GM18520 (cell line): ENCODE measurements around the gene PKD1L1.
"Not testable (repeated sequence)": the region's sequence is repeated elsewhere in the genome, so short reads cannot be mapped to it uniquely, and the experiment has no call there.

Experiments used
- ATAC-seq: cut with Tn5 transposase; IDR thresholded peaks from one replicate; pipeline ENCODE4 v1.9.1; 2021; ENCODE audit not compliant: unreplicated experiment

PKD1L1 gene, protein sequence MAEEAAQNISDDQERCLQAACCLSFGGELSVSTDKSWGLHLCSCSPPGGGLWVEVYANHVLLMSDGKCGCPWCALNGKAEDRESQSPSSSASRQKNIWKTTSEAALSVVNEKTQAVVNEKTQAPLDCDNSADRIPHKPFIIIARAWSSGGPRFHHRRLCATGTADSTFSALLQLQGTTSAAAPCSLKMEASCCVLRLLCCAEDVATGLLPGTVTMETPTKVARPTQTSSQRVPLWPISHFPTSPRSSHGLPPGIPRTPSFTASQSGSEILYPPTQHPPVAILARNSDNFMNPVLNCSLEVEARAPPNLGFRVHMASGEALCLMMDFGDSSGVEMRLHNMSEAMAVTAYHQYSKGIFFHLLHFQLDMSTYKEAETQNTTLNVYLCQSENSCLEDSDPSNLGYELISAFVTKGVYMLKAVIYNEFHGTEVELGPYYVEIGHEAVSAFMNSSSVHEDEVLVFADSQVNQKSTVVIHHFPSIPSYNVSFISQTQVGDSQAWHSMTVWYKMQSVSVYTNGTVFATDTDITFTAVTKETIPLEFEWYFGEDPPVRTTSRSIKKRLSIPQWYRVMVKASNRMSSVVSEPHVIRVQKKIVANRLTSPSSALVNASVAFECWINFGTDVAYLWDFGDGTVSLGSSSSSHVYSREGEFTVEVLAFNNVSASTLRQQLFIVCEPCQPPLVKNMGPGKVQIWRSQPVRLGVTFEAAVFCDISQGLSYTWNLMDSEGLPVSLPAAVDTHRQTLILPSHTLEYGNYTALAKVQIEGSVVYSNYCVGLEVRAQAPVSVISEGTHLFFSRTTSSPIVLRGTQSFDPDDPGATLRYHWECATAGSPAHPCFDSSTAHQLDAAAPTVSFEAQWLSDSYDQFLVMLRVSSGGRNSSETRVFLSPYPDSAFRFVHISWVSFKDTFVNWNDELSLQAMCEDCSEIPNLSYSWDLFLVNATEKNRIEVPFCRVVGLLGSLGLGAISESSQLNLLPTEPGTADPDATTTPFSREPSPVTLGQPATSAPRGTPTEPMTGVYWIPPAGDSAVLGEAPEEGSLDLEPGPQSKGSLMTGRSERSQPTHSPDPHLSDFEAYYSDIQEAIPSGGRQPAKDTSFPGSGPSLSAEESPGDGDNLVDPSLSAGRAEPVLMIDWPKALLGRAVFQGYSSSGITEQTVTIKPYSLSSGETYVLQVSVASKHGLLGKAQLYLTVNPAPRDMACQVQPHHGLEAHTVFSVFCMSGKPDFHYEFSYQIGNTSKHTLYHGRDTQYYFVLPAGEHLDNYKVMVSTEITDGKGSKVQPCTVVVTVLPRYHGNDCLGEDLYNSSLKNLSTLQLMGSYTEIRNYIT (N-terminal part only)

DNA sequence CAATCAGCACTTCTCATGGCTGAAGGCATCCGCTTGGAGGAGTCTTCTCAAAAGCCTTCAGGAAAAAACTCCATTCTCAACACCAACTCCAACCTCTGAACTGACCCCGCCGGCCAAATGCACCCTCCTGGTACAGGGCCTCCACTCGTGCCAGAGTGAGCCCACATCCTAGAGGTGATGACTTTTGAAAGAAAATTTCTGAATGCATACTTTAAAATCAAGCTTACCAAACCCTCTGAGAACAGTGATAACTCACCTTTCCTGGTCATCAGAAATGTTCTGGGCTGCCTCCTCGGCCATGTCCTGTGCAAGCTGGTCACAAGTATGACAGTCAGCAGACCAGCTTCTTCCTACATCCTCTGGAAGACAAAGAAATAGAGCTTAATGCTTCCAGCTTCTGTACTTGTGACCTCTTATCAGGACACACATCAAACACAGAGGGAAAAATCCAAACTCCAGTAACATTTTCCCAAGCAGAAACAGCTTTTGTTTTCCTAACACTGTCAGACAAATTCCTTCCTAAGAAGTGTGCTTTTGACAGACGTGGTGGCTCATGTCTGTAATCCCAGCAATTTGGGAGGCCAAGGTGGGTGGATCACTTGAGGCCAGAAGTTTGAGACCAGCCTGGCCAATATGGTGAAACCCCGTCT lies at the start of gene PKD1L1:
TSS of gene PKD1L1 (minus strand) at position 326 of the 650 bp plus-strand sequence. CDS start at position 300, 26 bp downstream.
- no peak for ATAC-seq

DNA sequence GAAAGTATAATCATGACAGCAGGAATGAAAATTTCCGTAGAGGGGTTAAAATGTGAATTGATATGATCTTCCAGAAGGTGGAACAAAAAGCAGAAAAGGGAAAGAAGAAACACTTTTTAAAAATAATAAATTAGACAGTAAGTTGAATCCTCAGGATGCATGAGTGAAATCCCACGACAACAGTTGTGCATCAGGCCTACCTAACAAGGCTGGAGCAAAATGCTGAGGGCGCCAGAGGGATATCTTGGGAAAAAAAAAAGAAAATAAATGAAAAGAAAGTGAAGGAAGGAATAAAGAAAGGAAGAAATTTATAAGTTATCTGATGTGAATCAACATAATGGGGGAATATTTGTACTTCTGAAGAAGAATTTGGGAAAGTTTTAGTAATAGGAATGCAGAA lies 44.2 kb upstream of the PKD1L1 start:
- ATAC-seq, result no peak

DNA sequence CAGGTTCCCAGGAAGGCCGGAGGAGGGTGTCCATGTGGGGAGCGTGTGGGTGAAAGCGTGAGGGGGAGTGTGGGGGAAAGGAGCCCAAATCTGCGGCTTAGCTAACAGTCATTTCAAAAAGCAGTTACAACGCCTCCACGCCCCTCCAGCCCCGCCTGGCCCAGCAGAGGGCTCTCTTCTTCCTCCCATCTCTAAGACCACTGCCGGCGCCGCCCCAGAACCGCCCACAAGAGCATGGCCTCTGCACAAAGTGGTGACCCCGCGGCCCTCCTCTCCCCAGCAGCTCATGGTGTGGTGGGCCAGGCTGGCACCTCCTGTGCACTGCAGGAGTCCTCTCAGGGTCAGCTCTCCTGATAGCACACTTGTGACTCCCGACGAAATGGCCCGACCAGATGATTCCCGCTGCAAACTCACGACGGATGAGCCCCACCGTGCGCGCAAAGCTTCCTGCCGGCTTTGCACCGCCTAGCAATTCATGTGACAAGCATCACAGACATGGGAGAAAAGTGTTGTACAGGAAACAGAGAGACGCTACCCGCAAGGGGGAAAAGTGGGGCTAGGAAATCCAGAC lies 43.6 kb upstream of the PKD1L1 start:
- peak; percentile 93 for ATAC-seq

DNA sequence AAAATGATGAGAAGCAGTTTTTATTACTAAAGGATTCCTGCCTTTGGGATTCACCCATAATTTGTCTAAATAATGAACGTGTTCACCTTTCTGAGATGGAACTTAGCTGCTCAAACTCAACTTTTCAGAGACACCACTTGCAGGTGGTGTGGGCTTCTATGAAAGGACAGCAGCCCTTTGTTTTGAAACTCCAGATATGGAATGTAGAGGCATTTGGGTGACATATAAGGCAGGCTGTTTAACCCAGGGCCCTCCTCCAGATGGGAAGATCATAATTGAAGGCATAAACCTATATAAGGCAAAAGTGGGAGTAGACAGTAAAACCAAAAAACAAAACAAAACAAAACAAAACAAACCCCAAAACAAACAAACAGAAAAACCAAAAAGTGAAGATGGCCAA lies 43.0 kb upstream of the PKD1L1 start:
- ATAC-seq, result no peak

DNA sequence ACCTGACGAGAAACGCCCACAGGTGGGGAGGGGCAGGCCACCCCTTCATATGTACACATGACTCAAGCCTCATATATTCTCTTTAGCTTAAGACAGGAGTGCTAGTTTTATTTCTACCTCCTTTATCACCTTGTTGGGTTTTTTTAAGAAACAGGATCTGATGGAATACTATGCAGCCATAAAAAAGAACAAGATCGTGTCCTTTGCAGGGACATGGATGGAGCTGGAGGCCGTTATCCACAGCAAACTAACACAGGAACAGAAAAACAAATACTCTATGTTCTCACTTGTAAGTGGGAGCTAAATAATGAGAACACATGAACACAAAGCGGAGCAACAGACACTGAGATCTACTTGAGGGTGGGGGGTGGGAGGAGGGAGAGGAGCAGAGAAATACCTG lies 42.3 kb upstream of the PKD1L1 start:
- no peak for ATAC-seq

DNA sequence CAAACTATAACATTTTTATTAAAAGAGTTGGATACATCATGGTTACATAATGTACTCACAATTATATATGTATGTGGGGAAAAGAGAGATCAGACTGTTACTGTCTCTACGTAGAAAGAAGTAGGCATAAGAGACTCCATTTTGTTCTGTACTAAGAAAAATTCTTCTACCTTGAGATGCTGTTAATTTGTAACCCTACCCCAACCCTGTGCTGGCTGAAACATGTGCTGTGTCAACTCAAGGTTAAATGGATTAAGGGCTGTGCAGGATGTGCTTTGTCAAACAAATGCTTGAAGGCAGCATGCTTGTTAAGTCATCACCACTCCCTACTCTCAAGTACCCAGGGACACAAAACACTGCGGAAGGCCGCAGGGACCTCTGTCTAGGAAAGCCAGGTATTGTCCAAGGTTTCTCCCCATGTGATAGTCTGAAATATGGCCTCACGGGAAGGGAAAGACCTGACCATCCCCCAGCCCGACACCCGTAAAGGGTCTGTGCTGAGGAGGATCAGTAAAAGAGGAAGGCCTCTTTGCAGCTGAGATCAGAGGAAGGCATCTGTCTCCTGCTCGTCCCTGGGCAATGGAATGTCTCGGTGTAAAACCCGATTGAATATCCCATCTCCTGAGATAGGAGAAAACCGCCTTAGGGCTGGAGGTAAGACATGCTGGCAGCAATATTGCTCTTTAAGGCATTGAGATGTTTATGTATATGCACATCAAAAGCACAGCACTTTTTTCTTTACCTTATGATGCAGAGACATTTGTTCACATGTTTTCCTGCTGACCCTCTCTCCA lies 41.5 kb upstream of the PKD1L1 start:
- ATAC-seq, result not testable (repeated sequence)

DNA sequence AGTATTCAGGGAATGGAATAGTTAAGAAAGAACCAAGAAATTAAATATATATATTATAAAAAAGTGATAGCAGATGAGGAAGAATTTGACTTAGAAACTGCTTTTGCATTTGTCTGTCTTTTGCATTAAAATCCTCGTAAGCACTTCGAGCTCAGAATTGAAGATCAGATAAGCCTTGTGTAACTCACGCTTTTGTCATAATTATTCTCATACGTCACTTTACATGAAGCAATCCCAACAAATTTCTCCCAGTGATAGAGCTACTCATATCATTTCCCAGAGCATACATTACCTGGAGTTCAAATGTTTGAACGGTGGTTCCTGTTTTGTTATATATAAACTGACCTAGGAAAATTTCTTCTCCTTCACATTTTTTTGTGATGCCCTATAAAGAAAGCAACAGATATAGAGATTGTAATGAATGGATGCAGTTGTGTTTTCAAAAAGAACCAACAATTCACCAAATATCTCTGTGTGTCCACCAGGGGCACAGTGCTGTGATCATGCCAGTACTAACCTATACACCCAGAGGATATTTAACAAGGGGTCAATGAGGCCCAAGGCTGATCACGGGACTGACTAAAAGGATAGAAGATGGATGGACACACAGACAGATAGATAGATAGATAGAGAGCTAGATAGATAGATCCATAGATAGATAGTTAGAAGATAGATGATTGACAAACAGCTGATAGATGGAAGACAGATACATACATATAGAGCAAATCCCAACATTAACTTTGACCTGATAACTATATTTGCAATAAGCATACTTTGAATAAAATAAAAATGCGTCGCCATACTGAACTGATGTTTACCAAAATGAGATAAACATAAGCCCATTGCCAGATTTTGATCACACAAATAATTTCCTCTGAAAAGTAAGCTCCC lies 40.5 kb upstream of the PKD1L1 start:
- no peak for ATAC-seq

DNA sequence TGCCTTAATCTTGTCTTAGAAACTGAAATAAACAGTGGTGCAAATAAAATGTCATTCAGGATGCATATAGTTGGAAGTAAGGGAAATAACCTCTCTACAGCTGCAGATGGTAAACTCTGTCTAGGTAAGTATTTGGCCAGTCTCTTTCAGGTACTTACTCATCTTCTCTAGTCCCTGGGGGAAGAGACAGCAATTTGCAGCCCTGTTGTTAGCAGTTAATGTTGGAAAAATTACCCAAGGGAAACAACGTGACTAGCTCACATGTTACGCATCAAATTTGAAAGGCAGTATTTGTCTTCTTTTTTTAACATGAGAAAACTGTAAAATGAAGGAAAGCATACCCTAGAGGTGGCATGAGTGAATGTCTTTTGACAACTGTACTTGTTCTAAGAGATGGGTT lies 34.3 kb upstream of the PKD1L1 start:
- no peak for ATAC-seq

DNA sequence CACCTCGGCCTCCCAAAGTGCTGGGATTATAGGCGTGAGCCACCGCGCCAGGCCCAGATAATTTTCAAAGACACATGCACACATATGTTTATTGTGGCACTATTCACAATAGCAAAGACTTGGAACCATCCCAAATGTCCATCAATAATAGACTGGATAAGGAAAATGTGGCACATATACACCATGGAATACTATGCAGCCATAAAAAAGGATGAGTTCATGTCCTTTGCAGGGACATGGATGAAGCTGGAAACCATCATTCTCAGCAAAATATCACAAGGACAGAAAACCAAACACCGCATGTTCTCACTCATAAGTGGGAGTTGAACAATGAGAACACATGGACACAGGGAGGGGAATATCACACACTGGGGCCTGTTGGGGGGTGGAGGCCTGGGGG lies 32.4 kb upstream of the PKD1L1 start:
- not testable (repeated sequence) for ATAC-seq

DNA sequence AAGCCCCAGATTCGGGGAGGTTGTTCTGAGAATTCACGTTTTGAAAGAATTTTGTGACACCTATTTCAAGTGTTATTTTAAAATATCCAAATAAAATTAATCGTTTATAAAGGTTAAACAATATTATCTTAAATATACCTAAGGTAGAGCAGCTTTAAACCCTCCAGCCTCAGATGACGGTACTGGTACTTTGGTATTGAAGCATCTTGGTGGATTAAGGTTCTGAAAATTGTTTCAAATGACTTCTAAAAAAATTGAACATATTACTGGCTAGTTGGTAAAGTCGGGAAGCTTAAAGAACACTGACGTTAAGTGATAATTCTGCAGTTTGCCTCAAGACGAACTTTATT lies 31.5 kb upstream of the PKD1L1 start:
- ATAC-seq, result no peak

DNA sequence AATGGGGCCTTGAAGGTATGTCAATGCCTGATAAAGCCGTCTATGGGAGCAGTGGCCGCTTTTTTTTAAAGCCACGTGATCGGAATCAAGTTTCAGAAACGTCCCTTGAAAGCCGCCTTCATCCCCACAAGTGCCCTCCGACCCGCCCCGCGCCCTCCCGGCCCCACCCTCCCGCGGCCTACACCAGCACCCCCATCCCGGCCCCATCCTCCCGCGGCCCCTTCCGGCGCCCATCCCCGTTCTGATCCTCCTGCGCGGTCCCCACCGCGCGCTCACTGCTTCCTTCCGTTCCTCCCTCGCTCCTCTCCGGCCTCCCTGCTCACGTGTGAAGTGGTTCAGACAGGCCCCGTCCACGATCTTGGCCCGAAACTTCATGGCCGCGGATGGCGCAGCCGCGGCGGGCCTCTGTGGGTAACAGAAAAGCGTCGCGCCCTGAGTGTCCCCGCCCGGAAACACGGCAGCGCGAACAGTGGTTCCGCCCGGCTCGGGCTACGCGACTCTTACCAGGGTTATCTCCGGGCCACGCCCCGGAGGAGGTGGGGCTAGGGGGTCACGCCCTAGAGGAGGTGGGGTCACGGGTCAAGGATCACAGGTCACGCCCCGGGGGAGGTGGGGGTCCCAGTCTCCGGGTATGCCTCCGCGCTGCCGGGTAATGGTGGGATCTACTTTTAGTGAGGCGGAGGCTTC lies 31.0 kb upstream of the PKD1L1 start, which contains the start of gene HUS1:
TSS of gene HUS1 (minus strand) at position 471 of the 687 bp plus-strand sequence. CDS start at position 375, 96 bp downstream.
- ATAC-seq, result peak; percentile 98

DNA sequence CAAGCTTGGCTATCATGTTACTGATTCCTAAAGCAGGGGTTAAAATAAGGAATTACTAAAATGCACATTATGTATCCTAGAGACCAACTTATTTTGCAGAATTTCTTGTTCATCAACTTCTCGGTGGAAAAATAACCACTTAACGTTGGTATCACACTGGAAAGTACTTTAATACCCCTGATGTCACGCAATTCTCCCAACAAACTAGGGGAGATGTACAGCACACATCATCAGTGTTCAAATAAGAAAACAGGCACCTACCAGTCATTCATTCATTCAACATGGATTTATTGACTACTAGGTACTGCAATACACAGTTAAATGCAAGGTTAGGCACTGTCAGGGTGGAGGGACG lies 30.5 kb upstream of the PKD1L1 start:
- no peak for ATAC-seq

DNA sequence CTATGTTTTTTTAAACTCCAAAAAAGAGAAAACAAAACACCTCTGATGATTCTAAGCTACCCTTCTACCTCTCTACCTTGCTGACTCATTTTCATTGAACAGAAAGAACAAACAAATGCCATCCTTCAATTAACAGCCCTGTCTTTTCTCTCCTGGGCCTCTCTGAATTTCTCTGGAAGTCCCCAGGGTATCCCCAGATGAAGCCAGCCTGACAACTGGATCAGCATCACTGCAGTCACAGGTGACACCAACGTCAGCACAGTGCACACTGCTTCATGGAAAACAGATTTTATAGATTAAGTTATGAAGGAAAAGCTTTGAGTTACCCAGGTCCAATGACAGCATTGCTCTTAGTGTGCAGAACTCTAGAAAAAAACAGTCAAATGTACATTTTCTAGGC lies 25.5 kb upstream of the PKD1L1 start:
- no peak for ATAC-seq

DNA sequence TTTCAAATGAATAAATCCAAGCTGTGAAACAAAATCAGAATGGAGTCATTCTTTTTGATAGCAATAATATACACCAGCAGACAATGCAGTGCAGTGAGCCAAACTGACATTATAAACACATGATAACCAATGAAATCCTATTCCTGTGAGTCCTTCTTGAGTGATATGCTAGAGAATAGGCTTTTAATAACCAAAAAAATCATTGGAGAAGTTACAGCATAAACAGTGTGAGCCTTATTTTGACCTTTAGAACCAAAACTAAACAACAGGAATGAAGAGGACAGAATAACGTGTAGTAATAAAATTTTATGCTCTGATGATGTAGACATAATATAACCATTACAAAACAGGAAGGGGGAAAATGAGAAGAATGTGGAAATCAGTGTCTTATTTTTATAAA lies 22.5 kb upstream of the PKD1L1 start:
- no peak for ATAC-seq

DNA sequence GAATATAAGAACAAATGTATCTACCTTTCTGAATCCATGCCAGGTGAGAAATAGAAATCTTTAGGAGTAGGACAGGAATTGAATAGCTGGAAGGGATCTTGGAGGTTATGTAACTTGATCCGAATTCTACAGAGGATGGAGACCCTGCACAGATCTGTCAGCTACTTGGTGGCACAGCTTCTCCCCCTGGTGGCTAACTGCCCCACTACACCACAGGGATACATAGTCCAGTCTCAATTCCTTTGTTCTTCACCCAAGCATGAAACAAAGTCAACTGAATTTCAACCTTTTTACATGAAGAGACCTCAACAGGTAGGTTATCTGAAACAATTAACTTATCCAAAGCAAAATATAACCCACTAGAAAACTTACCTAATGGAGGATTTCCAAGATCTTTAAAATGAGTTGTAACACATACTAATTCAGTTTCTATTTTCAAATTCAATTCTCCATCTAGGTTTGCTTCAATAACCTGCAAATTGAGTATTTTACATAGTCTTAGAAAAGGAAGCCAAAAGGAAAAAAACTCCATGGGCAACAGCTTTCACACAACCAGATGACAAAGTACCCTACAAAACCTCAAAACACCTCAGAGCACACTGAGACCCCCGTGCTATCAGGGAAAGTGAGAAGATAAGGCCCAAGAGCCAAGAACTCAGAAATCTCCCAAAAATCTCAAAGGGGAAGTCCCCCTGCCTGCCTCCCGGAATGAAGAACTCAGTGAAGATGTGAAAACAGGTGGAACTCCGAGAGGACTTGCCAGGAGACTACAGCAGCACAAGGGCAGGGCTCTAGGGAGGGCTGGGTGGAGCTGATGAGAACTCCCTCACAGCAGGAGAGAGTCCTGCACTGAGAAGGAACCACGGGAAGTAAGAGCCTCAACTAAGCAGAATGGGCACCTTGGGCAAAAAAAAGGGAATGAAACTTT lies 20.8 kb upstream of the PKD1L1 start:
- ATAC-seq, result peak; percentile 60

DNA sequence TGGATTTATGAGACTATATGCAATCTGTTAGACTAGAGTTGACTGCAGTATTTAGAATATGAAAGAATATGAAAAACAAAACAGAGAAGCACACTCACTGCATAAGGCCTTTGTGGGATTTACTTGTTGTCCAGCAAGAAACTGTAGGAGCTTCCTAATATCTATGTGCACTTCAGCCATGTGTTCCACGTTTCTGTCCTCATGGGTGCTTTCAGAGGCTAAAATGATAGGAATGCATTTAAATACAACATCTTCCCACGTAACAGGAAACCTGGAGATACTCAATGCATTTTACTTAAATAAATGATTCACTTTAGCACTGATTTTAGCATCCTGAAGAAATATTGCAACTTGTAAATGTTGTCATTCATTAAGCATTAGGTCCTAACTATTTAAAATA lies 19.4 kb upstream of the PKD1L1 start:
- no peak for ATAC-seq

DNA sequence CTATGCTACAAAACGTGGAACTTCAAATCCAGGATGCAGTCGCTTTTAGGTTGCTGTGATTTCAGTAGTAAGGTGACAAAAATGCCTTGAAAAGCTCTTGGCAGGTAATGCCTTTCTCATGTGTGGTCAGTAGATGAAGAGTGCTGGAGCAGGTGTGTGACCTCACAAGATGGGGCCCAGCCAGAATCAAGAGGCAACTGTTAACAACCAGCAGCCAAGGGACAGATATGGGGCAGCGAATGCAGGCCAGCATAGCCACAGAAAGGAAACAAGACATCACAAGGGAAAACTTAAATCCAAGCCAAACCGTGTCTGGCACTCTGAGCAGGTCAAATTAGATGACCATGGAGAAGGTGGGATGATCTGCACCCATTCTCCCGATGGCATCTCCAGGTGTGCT lies 18.9 kb upstream of the PKD1L1 start:
- no peak for ATAC-seq
